PC-9 (cell line): Measurements from ENCODE around the gene ZNF341. TPM values are rescaled to one million over a fixed set of nuclear protein-coding genes. Genes with fewer than 3 reads are reported as not detected.

Source experiments
- BruUV-seq: library from RNA; stranded (reverse); fragments of 400-500 nt; replicated peaks from 2 replicates; lab custom pipeline; 2021; lab: Mats Ljungman, UMichigan
- CTCF ChIA-PET: fragments of 300-600 bp; sonication (Branson Sonifier 250); formaldehyde crosslinking; loops from one replicate; lab custom pipeline; 2022; ENCODE audit warnings: antibody characterized with exemption; lab: Charles Lee
- POLR2A ChIA-PET: fragments of 300-600 bp; sonication (Branson Sonifier 250); formaldehyde crosslinking; loops from one replicate; lab custom pipeline; 2022; ENCODE audit warnings: antibody characterized with exemption; ENCODE audit not compliant: unreplicated experiment; lab: Charles Lee
- DNase-seq, 2 experiments: peaks; one replicate each; pipeline versions ENCODE4 v3.0.0 to v3.0.0-alpha.2; 2015 to 2022; ENCODE audit warnings: mixed read lengths in 1 of 2
- H2AFZ ChIP-seq: fragments of 200-600 bp; sonication (generic); 2 replicates; pipeline ENCODE4 v1.8.1; 2017; ENCODE audit warnings: antibody characterized with exemption
- H3F3A ChIP-seq: fragments of 200-600 bp; sonication (generic); 2 replicates; pipeline ENCODE4 v1.8.1; 2017; ENCODE audit warnings: antibody characterized with exemption, mild to moderate bottlenecking, low read depth; ENCODE audit not compliant: insufficient read depth
- H3K27ac ChIP-seq: fragments of 200-600 bp; sonication (generic); 2 replicates; pipeline ENCODE4 v1.6.1; 2016; ENCODE audit warnings: mixed run types
- H3K27me3 ChIP-seq: fragments of 200-600 bp; sonication (generic); 2 replicates; pipeline ENCODE4 v1.6.1; 2016; ENCODE audit warnings: low read depth, mixed run types; ENCODE audit not compliant: insufficient read depth
- H3K36me3 ChIP-seq: fragments of 200-600 bp; sonication (generic); 2 replicates; pipeline ENCODE4 v1.6.1; 2016; ENCODE audit warnings: low read depth, mixed run types
- H3K4me1 ChIP-seq: fragments of 200-600 bp; sonication (generic); replicated peaks from 2 replicates; pipeline ENCODE4 v1.6.1; 2016; ENCODE audit warnings: mixed run types; ENCODE audit not compliant: insufficient read depth
- H3K4me2 ChIP-seq: fragments of 200-600 bp; sonication (generic); 2 replicates; pipeline ENCODE4 v1.6.1; 2017; ENCODE audit warnings: mixed run types
- H3K4me3 ChIP-seq: fragments of 200-600 bp; sonication (generic); 2 replicates; pipeline ENCODE4 v1.6.1; 2016; ENCODE audit warnings: mixed run types
- H3K79me2 ChIP-seq: fragments of 200-600 bp; sonication (generic); 2 replicates; pipeline ENCODE4 v1.6.1; 2017; ENCODE audit warnings: low read depth, mixed run types
- H3K9me2 ChIP-seq: fragments of 200-600 bp; sonication (generic); 2 replicates; pipeline ENCODE4 v1.8.1; 2017; ENCODE audit warnings: mild to moderate bottlenecking; ENCODE audit not compliant: insufficient read depth
- H3K9me3 ChIP-seq: fragments of 200-600 bp; sonication (generic); 2 replicates; pipeline ENCODE4 v1.8.1; 2016; ENCODE audit warnings: low read depth; ENCODE audit not compliant: insufficient read depth
- H4K20me1 ChIP-seq: fragments of 200-600 bp; sonication (generic); 2 replicates; pipeline ENCODE4 v1.8.1; 2017; ENCODE audit not compliant: insufficient read depth
- CTCF ChIP-seq: fragments of 200-600 bp; sonication (generic); conservative IDR thresholded peaks from 2 replicates; pipeline ENCODE4 v1.6.1; 2017; ENCODE audit warnings: mixed run types, antibody characterized with exemption, mild to moderate bottlenecking, moderate library complexity
- EZH2 ChIP-seq: fragments of 200-600 bp; sonication (generic); IDR thresholded peaks from 2 replicates; pipeline ENCODE4 v1.8.0; 2017; ENCODE audit warnings: antibody characterized with exemption, low read depth
- intact Hi-C: fragments of 100-400 bp; cut with micrococcal nuclease; formaldehyde crosslinking; loops from one replicate; pipeline ENCODE4 v1.10.0; 2022; ENCODE audit not compliant: unreplicated experiment
- total RNA-seq: library from RNA; stranded (reverse); gene quantifications from 2 replicates; pipeline ENCODE4 v1.2.3, GENCODE V29; 2021

ZNF341 gene
- total RNA-seq, 1 experiment from 2014 or later: 5.6 TPM

GRCh38 chr20:33721391-33722140 is 10.2 kb upstream of the ZNF341 start:
- peaks cover 7% of the 10 kb centered on the region; the same call in 1 of the 2 replicates for H3K79me2 ChIP-seq
- no TSS peak for BruUV-seq
- intact Hi-C loops: no loop called here

GRCh38 chr20:33724439-33725094 is 7.2 kb upstream of the ZNF341 start:
- Histone ChIP-seq H4K20me1 (no peaks in the 10 kb centered on the region), H3K27ac (peak overlapping the region; percentile 87), H3K9me2 (no peaks in the 10 kb centered on the region), H3K27me3 (no peaks in the 10 kb centered on the region), H3K4me2 (peak overlapping the region; percentile 61), H3K36me3 (no peaks in the 10 kb centered on the region), H3K4me1 (peaks cover 51% of the 10 kb centered on the region), H3K9me3 (no peaks in the 10 kb centered on the region), H2AFZ (peak overlapping the region; percentile 49; the same call in 1 of the 2 replicates), H3K79me2 (0 out of 2 replicates have a peak, but pooled peaks cover under 1% of the 10 kb centered on the region), H3K4me3 (no peak overlapping the region), H3F3A (peaks cover 50% of the 10 kb centered on the region)
- BruUV-seq: no TSS peak
- DNase-seq: peak; percentile 56 to 96
- TF ChIP-seq CTCF (0 out of 2 replicates have a peak, but pooled peaks have one; percentile 31), EZH2 (no peak)
- ChIA-PET CTCF (no interaction called here), POLR2A (no interaction called here)
- intact Hi-C loops: no loop called here

More at GRCh38 chr20:33721391-33722140, 10.2 kb upstream of the ZNF341 start:
- Histone ChIP-seq H3F3A (peaks cover 42% of the 10 kb centered on the region), H3K9me3 (no peaks in the 10 kb centered on the region), H3K4me1 (peaks cover 43% of the 10 kb centered on the region), H3K27me3 (no peaks in the 10 kb centered on the region), H2AFZ (no peak overlapping the region), H3K36me3 (no peaks in the 10 kb centered on the region), H3K27ac (no peak overlapping the region), H3K9me2 (no peaks in the 10 kb centered on the region), H3K4me3 (no peak overlapping the region), H4K20me1 (no peaks in the 10 kb centered on the region), H3K4me2 (no peak overlapping the region)
- ChIA-PET CTCF (no interaction called here), POLR2A (interaction anchor here (0.7 to 0.8 kb wide), 2 partner anchors 40 to 191 kb away, joined by 3 to 43 read pairs; no protein-coding TSS in a partner anchor)
- TF ChIP-seq EZH2 (no peak), CTCF (no peak)
- DNase-seq: no peak

- Histone ChIP-seq H3K9me2 (no peaks in the 10 kb centered on the region), H3K4me2 (peak overlapping the region; percentile 16; the same call in 1 of the 2 replicates), H3K4me1 (peaks cover 54% of the 10 kb centered on the region), H2AFZ (no peak overlapping the region), H3K27me3 (no peaks in the 10 kb centered on the region), H3K79me2 (no peaks in the 10 kb centered on the region), H4K20me1 (no peaks in the 10 kb centered on the region), H3K27ac (peak overlapping the region; percentile 87; the same call in 1 of the 2 replicates), H3K4me3 (no peak overlapping the region), H3F3A (peaks cover 62% of the 10 kb centered on the region), H3K9me3 (no peaks in the 10 kb centered on the region), H3K36me3 (no peaks in the 10 kb centered on the region)
- ChIA-PET POLR2A (interaction anchor here (0.6 to 0.8 kb wide), 2 partner anchors 71 to 268 kb away, joined by 8 to 11 read pairs; no protein-coding TSS in a partner anchor), CTCF (interaction anchor here (0.6 kb wide), 1 partner anchor 35 kb away, joined by 3 read pairs; no protein-coding TSS in a partner anchor)
- no TSS peak for BruUV-seq
- intact Hi-C loops: no loop called here
- TF ChIP-seq EZH2: no peak
- no peak for TF ChIP-seq CTCF
- DNase-seq: no peak
Observed at GRCh38 chr20:33725607-33726264, 6.1 kb upstream of the ZNF341 start.
